GM19467 (cell line): ENCODE measurements around the gene DNAJC5.
"Not testable (repeated sequence)": the region's sequence is repeated elsewhere in the genome, so short reads cannot be mapped to it uniquely, and the experiment has no call there.

Experiments
- ATAC-seq: cut with Tn5 transposase; IDR thresholded peaks from one replicate; pipeline ENCODE4 v1.9.1; 2021; ENCODE audit warnings: mild to moderate bottlenecking, moderate library complexity; ENCODE audit not compliant: unreplicated experiment

The DNAJC5 gene, protein sequence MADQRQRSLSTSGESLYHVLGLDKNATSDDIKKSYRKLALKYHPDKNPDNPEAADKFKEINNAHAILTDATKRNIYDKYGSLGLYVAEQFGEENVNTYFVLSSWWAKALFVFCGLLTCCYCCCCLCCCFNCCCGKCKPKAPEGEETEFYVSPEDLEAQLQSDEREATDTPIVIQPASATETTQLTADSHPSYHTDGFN

DNA sequence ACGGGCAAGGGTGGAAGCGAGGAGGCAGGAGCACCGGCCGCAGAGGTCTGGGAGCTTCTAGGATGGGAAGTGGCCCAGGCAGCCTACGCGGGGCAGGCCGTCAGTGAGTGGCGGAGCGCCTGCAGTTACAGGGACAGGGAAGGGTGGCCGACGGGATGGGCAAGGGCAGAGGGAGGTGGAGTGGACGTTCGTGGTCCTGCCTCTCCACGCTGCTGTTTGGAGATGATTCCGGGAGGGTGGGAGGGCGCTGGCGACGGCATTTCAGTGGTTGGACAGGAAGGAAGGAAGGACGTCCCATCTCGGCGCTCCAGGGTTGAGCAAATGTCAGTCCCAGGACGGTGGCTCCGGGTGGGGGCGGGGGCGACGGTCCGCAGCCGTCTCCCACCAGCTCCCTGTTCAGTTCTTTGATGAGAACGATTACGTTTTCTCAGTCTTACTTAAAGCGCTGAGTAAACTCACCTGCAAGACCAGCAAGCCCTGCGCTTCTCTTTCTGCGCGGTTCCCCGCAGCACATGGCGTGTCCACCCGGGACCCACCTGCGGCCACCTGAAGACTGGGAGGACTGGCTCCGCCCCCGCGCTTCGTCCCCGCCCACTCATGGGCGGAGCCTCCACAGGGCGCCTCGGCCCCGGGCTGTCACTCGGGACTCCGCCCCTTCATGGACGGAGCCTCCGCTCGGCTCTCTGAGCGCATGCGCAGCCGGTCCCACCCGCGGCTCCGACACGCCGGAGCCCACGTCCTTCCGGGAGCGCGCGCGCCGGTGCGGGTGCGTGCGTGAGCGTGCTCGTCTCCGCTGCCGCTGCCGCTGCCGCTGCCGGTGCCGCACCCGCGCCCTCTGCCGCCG is at the start of gene DNAJC5:
Gene DNAJC5, plus strand, starts transcription at position 769 of the 844 bp plus-strand sequence. CDS start 33,220 bp downstream, outside the sequence.
- peak; percentile 73 for ATAC-seq

DNA sequence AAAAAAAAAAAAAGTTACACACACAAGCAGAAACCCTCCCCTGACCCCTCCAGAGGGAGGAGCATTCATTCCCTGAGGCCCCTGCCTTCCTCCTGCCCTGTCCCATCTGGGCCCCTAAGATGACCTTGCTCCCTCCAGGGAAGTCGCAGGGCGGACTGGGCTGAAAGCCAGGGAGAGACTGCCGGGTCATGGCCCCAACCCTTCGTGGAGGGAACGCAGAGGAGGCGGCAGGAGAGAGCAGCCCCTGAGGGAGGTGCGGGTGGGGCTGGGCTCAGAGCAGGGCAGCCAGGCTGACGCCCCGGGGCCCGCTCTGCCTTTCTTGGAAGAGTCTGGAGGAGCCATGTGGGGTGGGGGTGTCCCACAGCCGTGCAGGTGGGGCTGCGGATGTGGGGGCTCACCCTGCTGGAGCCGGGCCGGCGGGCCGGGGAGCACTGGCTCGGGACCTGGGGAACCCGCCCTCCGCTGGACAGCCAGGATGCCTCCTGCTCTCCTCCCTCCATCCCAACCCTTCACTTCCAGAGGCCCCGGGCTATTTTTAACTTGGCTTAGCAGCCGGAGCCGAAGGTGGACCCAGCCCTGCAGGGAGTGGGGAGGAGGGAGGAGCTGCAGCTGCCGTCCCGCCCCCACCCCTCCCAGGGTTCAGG is 48.7 kb upstream of the DNAJC5 start:
- ATAC-seq = no peak

DNA sequence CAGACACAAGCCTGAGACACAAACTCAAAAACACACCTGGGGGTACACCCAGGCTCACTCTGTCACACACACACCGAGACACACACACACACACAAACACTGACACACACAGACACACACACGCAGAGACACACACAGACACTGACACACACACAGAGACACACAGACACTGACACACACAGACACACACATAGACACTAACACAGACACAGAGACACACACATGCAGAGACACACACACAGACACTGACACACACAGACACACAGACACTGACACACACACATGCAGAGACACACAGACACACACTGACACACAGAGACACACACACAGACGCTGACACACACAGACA is 48.1 kb upstream of the DNAJC5 start:
- ATAC-seq = no peak

DNA sequence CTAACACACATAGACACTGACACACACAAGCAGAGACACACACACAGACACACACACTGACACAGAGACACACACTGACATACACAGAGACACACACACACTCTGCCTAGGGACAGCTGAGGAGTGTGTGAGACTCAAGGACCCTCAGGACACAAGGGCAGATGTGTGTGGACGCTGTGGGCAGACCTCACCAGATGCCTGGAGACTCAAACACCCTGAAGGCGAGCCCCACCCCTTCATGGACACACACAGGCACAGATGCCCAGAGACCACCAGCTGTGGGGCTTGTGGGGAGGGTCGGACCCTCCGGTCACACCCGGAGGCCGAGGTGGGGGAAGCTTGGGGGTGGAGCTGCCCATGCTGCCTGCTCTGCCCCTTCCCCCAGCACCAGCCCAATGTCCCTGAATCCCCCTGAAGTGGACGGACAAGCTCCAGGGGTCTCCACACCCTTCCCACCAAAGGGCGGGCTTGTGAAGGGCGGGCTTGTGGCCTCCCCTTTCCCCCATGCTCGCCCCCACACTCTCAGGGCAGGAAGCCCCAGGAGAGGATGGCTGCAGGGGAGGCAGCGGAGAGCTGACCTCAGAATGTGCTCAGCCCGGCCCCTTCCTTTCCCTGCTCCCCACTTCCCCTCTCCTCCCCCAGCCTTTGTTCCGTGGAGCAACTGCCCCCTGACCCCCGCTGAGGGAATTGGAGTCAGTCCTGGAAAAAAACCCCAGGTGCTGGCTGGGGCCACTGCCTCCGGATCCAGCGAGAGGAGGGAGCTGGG is 47.5 kb upstream of the DNAJC5 start:
- ATAC-seq = no peak

DNA sequence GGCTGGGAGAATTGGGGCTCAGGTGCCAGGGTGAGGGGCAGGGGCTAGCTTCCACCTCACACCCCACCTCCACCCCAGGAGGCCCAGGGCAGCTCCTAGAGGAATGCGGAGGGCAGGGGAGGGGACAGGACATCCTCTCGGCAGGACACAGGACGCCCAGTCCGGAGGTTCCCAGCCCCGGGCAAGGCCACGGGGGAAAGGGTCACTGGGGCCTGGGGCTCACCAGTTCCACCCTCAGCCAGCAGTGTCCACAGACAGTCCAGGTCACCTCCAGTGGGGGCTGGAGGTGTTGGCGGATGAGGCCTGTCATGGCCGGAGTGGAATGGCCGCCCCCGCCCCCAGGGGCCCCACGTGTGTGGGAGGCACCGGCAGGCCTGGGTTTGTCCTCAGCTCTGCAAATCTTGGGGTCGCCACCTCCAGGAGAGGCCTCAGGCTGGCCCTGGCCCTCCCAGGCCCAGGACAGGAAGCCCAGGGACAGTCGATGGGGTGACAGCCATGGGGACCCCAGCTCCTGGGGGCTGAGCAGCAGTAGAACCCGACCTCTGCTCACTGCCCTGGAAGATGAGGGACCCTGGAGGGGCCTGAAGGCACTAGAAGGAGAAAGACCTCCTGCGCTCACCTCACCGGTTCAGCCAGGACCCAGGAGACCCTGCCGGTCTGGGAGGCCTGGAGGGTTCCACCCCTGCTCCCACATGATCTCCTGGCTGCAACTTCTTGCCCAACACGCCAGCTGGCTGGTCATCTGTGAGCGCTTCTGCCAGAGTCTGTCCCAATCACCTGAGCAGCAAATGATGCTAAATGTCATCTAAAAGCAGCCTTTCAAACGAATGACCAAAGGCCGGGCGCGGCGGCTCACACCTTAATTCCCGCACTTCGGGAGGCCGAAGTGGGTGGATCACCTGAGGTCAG is 46.7 kb upstream of the DNAJC5 start:
- ATAC-seq = no peak

DNA sequence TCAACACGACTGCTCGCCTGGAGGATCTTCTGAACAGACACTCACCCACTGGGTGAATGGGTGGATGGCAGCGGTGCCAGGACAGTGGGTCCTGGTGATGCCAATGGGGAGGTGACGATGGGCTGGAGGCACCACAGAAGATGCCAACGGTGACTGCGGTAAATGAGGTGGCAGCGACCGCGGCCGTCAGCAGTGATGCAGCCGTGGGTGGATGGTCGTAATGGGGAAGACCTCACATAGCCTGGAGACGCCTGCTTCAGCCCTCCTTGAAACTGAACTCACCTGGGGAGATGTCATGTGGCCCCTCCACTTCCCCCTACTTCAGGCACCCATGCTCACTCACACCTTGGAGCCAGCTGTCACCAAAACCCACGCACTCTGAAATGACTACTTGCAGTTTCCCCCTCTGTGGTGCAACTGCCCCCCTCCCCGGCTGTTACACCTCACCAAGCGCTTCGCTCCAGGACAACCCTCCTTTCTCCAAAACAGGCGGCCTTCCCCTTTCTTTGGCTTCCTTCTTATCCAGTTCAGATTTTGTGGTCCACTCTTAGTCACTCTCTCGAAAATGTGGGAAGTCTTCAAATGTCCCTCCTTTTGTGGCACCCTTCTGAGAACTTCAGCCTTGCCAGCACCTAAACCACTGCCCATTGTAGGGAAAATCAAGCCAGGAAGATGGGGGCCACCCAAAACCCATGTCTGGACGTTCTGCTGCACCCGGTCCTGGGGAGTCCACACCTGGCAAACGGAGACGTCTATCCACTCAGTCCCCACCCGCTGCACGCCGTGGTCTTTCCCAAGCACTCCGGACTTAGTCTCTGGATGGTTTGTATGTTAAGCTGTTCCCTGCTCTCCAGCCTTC is 44.0 kb upstream of the DNAJC5 start:
- no peak for ATAC-seq

DNA sequence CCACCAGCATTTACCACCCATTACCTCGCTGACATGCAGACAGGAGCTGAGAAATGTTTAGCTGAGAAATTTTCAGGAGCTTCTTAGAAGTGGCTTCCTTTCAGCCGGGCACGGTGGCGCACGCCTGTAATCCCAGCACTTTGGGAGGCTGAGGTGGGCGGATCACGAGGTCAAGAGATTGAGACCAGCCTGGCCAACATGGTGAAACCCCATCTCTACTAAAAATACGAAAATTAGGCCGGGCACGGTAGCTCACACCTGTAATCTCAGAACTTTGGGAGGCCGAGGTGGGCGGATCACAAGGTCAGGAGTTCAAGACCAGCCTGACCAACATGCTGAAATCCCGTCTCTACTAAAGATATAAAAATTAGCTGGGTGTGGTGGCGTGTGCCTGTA is 43.4 kb upstream of the DNAJC5 start:
- not testable (repeated sequence) for ATAC-seq

DNA sequence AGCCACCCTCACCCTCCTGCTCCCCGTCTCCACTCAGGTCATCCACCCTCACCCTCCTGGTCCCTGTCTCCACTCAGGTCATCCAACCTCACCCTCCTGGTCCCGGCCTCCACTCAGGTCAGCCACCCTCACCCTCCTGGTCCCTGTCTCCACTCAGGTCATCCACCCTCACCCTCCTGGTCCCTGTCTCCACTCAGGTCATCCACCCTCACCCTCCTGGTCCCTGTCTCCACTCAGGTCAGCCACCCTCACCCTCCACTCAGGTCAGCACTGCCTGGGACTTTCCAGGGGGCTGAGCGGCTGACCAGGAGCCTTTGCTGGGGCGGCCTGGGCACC is 41.2 kb upstream of the DNAJC5 start:
- ATAC-seq = not testable (repeated sequence)

DNA sequence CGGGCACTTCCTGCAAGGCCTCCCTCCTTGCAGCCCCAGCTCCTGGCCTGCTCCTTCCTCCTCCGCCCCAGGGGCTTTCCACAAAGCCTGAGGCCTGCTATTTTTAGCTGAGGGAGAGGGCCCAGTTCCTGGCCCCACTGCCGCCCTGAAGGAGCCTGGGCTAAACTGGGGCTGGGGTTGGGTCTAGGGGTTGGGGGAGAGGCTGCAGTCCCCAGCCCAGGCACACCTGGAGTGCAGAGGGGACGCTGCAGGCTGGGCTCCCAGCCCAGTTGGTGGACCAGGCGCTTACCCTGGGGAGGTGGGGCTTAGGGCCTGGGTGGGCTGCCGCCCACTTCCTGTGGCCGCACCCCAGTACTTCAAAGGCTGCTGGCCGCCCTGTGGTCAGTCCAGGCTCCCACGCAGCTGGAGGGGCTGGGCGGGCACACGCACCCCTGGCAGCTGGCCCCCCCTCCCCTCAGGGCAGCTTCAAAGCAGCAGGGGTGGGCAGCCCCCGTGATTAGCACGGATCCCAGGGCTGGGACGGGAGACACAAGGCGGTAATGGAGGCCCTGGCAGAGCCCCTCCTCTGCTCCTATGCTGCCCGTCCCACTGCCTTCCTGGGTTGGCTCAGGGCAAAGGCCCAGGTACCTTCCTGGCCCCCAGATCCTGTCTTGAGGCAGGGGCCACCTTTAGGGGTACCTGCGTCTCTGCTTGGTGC is 40.7 kb upstream of the DNAJC5 start:
- ATAC-seq = no peak

DNA sequence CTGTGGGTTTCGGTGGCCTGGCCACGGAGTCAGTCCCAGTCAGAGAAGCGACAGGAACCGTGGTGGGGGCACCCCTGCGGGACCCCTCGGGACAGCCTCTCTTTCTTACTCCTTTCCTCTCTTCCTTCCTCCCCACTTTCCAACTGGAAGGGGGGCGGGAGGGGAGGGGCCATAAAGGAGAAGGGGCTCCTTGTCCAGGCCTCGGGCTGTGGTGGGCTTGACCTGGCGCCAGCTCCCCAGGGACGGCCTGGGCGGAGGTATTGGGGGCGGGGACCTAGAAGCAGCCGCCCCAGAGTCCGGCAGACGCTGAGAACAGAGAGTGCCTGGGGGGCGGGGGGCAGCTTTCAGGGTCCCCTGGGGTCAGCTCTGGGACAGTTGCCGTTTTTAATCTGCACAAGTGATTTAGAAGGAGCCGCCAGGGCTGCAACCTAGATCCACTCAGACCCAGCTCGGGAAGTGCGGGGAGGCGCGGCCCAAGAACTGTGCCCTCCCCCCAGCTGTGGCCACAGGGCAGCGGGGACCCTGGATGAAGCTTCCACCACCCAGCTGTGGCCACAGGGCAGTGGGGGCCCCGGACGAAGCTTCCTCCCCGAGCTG is 40.1 kb upstream of the DNAJC5 start:
- no peak for ATAC-seq

DNA sequence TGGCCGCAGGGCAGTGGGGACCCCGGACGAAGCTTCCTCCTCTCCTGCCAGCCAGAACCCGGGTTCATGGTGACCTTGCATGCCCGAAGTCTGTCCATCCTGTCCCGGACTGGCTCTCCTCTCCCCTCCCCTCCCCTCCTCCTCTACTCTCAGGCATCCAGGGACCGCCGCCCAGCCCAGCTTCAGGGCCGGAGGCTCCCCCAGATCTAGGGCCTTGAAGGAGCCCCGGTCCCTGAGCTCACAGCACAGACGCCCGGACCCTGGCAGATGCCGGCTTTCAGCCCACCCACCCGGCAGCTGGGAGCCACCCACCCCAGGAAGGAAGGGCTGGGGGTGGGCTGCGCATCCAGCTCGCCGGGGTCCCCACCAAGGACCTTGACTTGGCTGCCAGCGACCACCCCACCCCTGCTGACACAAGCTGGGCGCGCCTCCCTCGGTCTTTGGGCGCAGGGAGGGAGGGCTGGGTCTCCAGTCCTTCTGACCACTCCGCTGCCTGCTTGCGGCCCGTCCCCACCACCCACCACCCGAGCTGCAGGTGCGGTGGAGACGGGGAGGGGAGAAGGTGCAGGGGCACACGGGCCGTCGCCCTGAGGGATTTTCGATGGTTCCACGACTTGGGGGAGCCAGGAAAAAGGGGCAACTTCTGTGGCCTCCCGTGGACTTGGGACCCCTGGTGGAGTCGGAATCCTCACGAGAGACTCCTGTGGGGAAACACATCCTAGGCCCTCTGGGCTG is 39.4 kb upstream of the DNAJC5 start:
- ATAC-seq = no peak

DNA sequence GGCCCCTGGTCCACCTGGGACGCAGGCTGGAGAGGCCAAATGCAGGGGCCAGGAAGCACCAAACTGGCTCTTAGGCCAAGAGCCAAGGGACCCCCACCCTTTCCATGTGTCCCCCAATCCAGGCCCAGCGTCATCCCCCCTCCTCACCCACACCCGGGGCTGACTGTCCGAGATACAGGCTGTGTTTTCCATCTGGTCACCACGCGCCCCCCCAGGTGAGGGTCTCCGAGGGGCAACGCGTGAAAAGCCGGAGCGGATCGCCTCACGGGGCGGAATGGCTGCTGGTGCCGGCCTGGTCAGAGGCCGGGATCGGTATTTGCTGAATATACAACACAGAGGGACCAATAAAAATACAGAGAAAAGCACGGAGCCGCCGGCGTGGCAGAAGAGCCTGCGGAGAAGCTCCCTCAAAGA is 38.8 kb upstream of the DNAJC5 start:
- no peak for ATAC-seq

DNA sequence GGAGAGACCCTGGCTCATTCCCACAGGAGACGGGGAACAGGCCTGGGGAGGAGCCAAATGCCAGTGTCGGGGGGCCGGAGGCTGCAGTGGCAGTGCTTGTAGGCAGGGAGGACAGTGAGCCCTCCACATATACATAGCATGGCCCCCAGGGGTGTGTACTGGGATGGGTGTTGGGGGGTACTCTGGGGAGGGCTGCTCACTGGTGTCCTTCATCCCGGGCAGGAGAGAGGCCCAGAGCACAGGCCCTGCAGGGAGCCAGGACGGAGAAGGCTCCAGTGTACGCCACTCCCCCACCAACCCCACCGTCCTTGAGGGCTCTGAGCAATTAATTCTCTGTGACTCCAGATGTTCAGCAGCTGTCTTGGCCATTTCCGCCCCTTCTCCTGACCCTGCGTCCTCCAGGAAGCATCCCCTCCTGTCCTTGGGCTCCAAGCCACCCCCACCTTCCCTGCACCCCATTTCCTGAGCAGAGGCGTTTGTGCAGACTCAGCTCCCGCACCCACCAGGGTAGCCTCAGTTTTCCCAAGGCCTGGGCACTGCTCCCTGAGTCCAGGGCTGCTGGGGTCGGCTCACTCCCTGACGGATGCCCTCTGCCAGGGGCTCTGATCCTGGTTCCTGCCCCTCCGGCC is 37.0 kb upstream of the DNAJC5 start:
- ATAC-seq = no peak

DNA sequence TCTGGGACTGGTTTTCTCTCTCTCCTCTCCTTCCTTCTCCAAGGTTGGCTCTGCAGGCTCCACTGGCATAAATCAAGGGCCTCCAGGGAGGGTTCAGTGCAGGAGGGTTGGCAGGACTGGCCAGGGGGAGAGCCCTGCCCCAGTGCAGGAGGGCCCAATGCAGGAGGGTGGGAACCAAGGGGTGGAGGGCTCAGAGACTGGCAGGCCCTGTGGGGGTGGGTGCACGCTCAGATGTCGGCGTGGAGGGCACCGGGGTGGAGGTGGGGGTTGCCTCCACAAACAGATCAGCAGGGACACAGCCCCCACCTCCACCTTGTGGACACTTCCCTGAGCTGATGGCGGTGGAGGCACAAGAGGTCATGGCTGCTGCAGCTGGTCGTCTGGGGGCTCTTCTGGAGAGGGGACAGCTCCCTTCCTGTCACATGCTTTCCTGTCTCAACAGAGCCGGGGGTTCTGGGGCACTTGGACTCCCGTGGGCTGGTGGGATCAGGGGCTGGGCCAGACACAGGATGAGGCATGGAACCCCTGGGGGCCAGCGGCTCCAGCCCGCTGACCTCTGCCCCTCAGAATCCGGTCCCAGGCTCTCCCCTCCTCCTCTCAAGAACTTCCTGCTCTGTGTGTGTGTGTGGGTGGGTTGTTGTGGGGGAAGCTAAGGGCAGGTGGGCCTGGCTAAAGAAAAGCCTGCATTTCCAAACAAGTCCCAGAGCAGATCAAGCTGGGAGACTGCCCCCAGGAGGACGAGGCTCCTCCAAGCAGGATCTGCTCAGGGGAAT is 36.3 kb upstream of the DNAJC5 start:
- no peak for ATAC-seq

DNA sequence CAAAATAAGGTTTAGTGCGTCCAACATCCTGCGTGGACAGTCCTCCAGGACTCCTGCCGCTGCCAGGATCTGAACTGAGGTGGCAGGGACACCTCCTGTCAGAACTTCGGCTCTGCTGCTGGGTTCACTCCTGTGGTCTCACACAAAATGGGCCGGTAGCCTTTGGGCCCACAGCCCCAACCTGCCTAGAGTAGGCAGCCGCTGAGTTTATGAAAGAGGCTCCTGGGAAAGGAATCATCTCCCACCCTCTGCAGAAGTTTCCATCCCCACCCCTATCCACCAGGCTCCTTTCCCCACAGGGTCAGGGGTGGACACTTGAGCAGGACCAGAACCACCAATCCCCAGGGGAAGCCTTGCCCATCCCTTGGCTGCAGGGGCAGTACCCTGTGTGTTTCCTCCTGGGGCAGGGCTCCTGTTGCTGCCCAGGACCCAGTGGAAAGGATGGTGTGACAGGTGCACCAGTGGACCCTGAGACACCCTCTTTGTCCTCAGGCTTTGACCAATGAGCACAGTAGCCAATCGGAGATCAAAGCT is 35.7 kb upstream of the DNAJC5 start:
- no peak for ATAC-seq

DNA sequence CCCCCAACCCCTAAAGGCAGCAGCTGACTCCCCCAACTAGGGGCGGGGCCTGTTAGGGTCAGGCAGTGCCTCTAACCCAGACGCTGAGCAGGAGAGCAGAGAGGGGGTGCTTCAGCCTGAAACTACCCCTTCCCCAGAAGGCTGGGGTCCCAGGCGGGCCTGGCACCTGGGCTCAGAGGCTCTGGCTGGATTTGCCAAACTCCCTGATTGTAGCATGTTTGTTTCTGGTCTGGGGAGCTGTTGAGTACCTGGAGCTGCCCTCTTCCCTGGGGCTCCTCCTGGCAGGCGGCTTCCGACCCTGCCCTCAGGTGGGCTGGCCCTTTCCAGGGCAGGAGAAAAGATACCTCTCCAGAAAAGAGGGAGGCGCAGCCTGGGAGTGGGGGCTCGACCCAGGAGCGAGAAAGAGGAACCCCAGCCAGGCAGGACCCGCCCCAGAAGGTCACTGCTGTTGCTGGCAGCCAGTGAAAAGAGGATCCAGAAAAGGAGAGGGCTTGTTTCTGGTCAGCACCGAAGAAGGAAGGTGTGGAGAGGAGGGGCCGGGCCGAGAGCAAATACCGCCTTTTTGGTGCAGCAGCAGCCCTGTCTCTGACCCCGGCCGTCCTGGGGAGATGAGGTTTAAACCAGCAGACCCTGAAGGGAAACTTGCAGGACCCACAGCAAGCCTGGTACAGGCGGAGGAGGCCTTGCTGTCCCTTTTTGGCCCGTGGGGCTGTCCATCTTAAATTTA is 34.4 kb upstream of the DNAJC5 start:
- no peak for ATAC-seq
